ENCODE measurements around the gene GAST. TPM values are rescaled to one million over a fixed set of nuclear protein-coding genes. Genes with fewer than 3 reads are reported as not detected.

Gene GAST
- polyA plus RNA-seq, 2 of the 4 experiments (the other 2 are of a cell fraction): not detected

- ATAC-seq (no peak), FAIRE-seq (no peak), DNase-seq (ENCODE audit: low read depth in 1 of 2, low spot score in 1 of 2) (no peak)
- WGBS (ENCODE audit: missing lambda C conversion rate): 97% methylated on average over 16 of the region's 16 CpGs
- no peak overlapping the region for H3K27ac ChIP-seq
- H3K4me1 ChIP-seq: no peaks in the 10 kb centered on the region
- CTCF ChIA-PET: interaction anchor here (1.1 to 96.0 kb wide), 3 partner anchors 13 to 67 kb away, joined by 3 to 3262 read pairs (median 3262); partner anchors contain the start of genes FKBP10, GAST, HAP1 and JUP
- POLR2A ChIA-PET: interaction anchor here (1.7 to 1.8 kb wide), 2 partner anchors 10 to 23 kb away, joined by 4 to 9 read pairs; partner anchors contain the start of gene JUP
- no peaks in the 10 kb centered on the region for H3K9me3 ChIP-seq
- TF ChIP-seq TFCP2L1 (CRISPR knock-in tag; IDR thresholded peaks at IDR 0.05): no peak
- TF ChIP-seq GATA3 (IDR thresholded peaks at IDR 0.05; ENCODE audit: borderline replicate concordance): no peak
- no peak for TF ChIP-seq SMC3 (IDR thresholded peaks at IDR 0.05)
- TF ChIP-seq ZFP36 (IDR thresholded peaks at IDR 0.05; ENCODE audit: borderline replicate concordance, partially characterized antibody): no peak
- H3K4me2 ChIP-seq: no peak overlapping the region
- H3K4me3 ChIP-seq: no peak overlapping the region
Measured at GRCh38 chr17:41762841-41763240, 50.7 kb downstream of the GAST start.

- no peak overlapping the region for H3K4me2 ChIP-seq
- TF ChIP-seq ZFP36 (IDR thresholded peaks at IDR 0.05; ENCODE audit: borderline replicate concordance, partially characterized antibody) (peak; percentile 21), SREBF2 (IDR thresholded peaks at IDR 0.05) (no peak)
- 92% methylated on average over 8 of the region's 8 CpGs for WGBS (ENCODE audit: missing lambda C conversion rate)
- H3K4me1 ChIP-seq: no peaks in the 10 kb centered on the region
- ATAC-seq: no peak
- H3K4me3 ChIP-seq: no peak overlapping the region
- DNase-seq (ENCODE audit: low read depth in 1 of 2, low spot score in 1 of 2): no peak
- H3K27ac ChIP-seq: no peak overlapping the region
- CTCF ChIA-PET: interaction anchor here (1.1 to 96.0 kb wide), 3 partner anchors 13 to 67 kb away, joined by 3 to 3262 read pairs (median 3262); partner anchors contain the start of genes FKBP10, GAST, HAP1 and JUP
- FAIRE-seq: no peak
- POLR2A ChIA-PET: interaction anchor here (1.7 to 1.8 kb wide), 2 partner anchors 10 to 23 kb away, joined by 4 to 9 read pairs; partner anchors contain the start of gene JUP
- no peaks in the 10 kb centered on the region for H3K9me3 ChIP-seq
Measured at GRCh38 chr17:41763327-41763726, 51.2 kb downstream of the GAST start.

Small RNA genes within 50 kb of the gene (small RNA-seq; reads per million reads assigned to genes)
- gene RN7SL399P (0 reads per million in 6 experiments), gene RNA5SP442 (0 to 9.1 (median 0) reads per million in 6 experiments)

Other genes starting within 250 kb of the GAST start
- not detected in 2 replicates for gene KRT32, start 244.9 kb upstream of the GAST start, polyA plus RNA-seq (2011; rRNA removed)
- not detected in 3 replicates for gene KRT32, start 244.9 kb upstream of the GAST start, polyA plus RNA-seq (2017; fragmentation: RNase III; extraction: RNeasy Plus Mini Kit Qiagen cat#74134 plus additional on column Dnase treatment)
- gene KRT35, start 231.2 kb upstream of the GAST start, polyA plus RNA-seq (2011; rRNA removed): not detected in 2 replicates
- not detected in 3 replicates for gene KRT35, start 231.2 kb upstream of the GAST start, polyA plus RNA-seq (2017; fragmentation: RNase III; extraction: RNeasy Plus Mini Kit Qiagen cat#74134 plus additional on column Dnase treatment)
- gene KRT36, start 222.4 kb upstream of the GAST start, polyA plus RNA-seq (2011; rRNA removed): not detected in 2 replicates
- gene KRT36, start 222.4 kb upstream of the GAST start, polyA plus RNA-seq (2017; fragmentation: RNase III; extraction: RNeasy Plus Mini Kit Qiagen cat#74134 plus additional on column Dnase treatment): not detected in 3 replicates
- 0.06 and 0.08 TPM in 2 replicates for gene KRT13, start 206.7 kb upstream of the GAST start, polyA plus RNA-seq (2011; rRNA removed)
- gene KRT13, start 206.7 kb upstream of the GAST start, polyA plus RNA-seq (2017; fragmentation: RNase III; extraction: RNeasy Plus Mini Kit Qiagen cat#74134 plus additional on column Dnase treatment): not detected in 3 replicates
- 2.1 and 2.6 TPM in 2 replicates for gene KRT15, start 193.4 kb upstream of the GAST start, polyA plus RNA-seq (2011; rRNA removed)
- gene KRT15, start 193.4 kb upstream of the GAST start, polyA plus RNA-seq (2017; fragmentation: RNase III; extraction: RNeasy Plus Mini Kit Qiagen cat#74134 plus additional on column Dnase treatment): 0.54 to 1.4 TPM (median 0.62 TPM) in 3 replicates
- 23.8 and 26.2 TPM in 2 replicates for gene KRT19, start 184.0 kb upstream of the GAST start, polyA plus RNA-seq (2011; rRNA removed)
- 27.8 to 31.2 TPM (median 29.9 TPM) in 3 replicates for gene KRT19, start 184.0 kb upstream of the GAST start, polyA plus RNA-seq (2017; fragmentation: RNase III; extraction: RNeasy Plus Mini Kit Qiagen cat#74134 plus additional on column Dnase treatment)
- gene KRT9, start 140.3 kb upstream of the GAST start, polyA plus RNA-seq (2011; rRNA removed): not detected in 2 replicates
- gene KRT9, start 140.3 kb upstream of the GAST start, polyA plus RNA-seq (2017; fragmentation: RNase III; extraction: RNeasy Plus Mini Kit Qiagen cat#74134 plus additional on column Dnase treatment): not detected in 3 replicates
- 0.04 TPM in 1 of 2 replicates, not detected in the other for gene KRT14, start 125.4 kb upstream of the GAST start, polyA plus RNA-seq (2011; rRNA removed)
- gene KRT14, start 125.4 kb upstream of the GAST start, polyA plus RNA-seq (2017; fragmentation: RNase III; extraction: RNeasy Plus Mini Kit Qiagen cat#74134 plus additional on column Dnase treatment): 0.07 to 0.10 TPM (median 0.09 TPM) in 3 replicates
- 0.21 and 0.28 TPM in 2 replicates for gene KRT16, start 99.6 kb upstream of the GAST start, polyA plus RNA-seq (2011; rRNA removed)
- gene KRT16, start 99.6 kb upstream of the GAST start, polyA plus RNA-seq (2017; fragmentation: RNase III; extraction: RNeasy Plus Mini Kit Qiagen cat#74134 plus additional on column Dnase treatment): 0.44 TPM in 1 of 3 replicates, not detected in the others
- 0.78 and 1.2 TPM in 2 replicates for gene KRT17, start 87.8 kb upstream of the GAST start, polyA plus RNA-seq (2011; rRNA removed)
- gene KRT17, start 87.8 kb upstream of the GAST start, polyA plus RNA-seq (2017; fragmentation: RNase III; extraction: RNeasy Plus Mini Kit Qiagen cat#74134 plus additional on column Dnase treatment): 0.43 to 0.57 TPM (median 0.56 TPM) in 3 replicates
- gene EIF1, start 23.4 kb upstream of the GAST start, polyA plus RNA-seq (2011; rRNA removed): 873 and 1,224 TPM in 2 replicates
- gene EIF1, start 23.4 kb upstream of the GAST start, polyA plus RNA-seq (2017; fragmentation: RNase III; extraction: RNeasy Plus Mini Kit Qiagen cat#74134 plus additional on column Dnase treatment): 827 to 920 TPM (median 834 TPM) in 3 replicates
- gene HAP1, start 22.3 kb downstream of the GAST start, polyA plus RNA-seq (2011; rRNA removed): 2.0 and 2.2 TPM in 2 replicates
- 1.3 to 2.3 TPM (median 1.6 TPM) in 3 replicates for gene HAP1, start 22.3 kb downstream of the GAST start, polyA plus RNA-seq (2017; fragmentation: RNase III; extraction: RNeasy Plus Mini Kit Qiagen cat#74134 plus additional on column Dnase treatment)
- 54.8 and 110 TPM in 2 replicates for gene JUP, start 74.4 kb downstream of the GAST start, polyA plus RNA-seq (2011; rRNA removed)
- gene JUP, start 74.4 kb downstream of the GAST start, polyA plus RNA-seq (2017; fragmentation: RNase III; extraction: RNeasy Plus Mini Kit Qiagen cat#74134 plus additional on column Dnase treatment): 63.3 to 127 TPM (median 107 TPM) in 3 replicates
- 32.1 and 36.0 TPM in 2 replicates for gene P3H4, start 99.6 kb downstream of the GAST start, polyA plus RNA-seq (2011; rRNA removed)
- gene P3H4, start 99.6 kb downstream of the GAST start, polyA plus RNA-seq (2017; fragmentation: RNase III; extraction: RNeasy Plus Mini Kit Qiagen cat#74134 plus additional on column Dnase treatment): 41.6 to 62.1 TPM (median 52.8 TPM) in 3 replicates
- 109 and 112 TPM in 2 replicates for gene FKBP10, start 100.7 kb downstream of the GAST start, polyA plus RNA-seq (2011; rRNA removed)
- gene FKBP10, start 100.7 kb downstream of the GAST start, polyA plus RNA-seq (2017; fragmentation: RNase III; extraction: RNeasy Plus Mini Kit Qiagen cat#74134 plus additional on column Dnase treatment): 109 to 121 TPM (median 119 TPM) in 3 replicates
- 167 and 171 TPM in 2 replicates for gene NT5C3B, start 123.9 kb downstream of the GAST start, polyA plus RNA-seq (2011; rRNA removed)
- 109 to 118 TPM (median 114 TPM) in 3 replicates for gene NT5C3B, start 123.9 kb downstream of the GAST start, polyA plus RNA-seq (2017; fragmentation: RNase III; extraction: RNeasy Plus Mini Kit Qiagen cat#74134 plus additional on column Dnase treatment)
- gene KLHL10, start 125.5 kb downstream of the GAST start, polyA plus RNA-seq (2011; rRNA removed): 0.13 and 0.19 TPM in 2 replicates
- 0.04 to 0.12 TPM (median 0.05 TPM) in 3 replicates for gene KLHL10, start 125.5 kb downstream of the GAST start, polyA plus RNA-seq (2017; fragmentation: RNase III; extraction: RNeasy Plus Mini Kit Qiagen cat#74134 plus additional on column Dnase treatment)
- gene KLHL11, start 153.1 kb downstream of the GAST start, polyA plus RNA-seq (2011; rRNA removed): 12.7 and 13.7 TPM in 2 replicates
- 3.1 to 3.8 TPM (median 3.8 TPM) in 3 replicates for gene KLHL11, start 153.1 kb downstream of the GAST start, polyA plus RNA-seq (2017; fragmentation: RNase III; extraction: RNeasy Plus Mini Kit Qiagen cat#74134 plus additional on column Dnase treatment)
- 367 and 376 TPM in 2 replicates for gene ACLY, start 206.6 kb downstream of the GAST start, polyA plus RNA-seq (2011; rRNA removed)
- 337 to 355 TPM (median 344 TPM) in 3 replicates for gene ACLY, start 206.6 kb downstream of the GAST start, polyA plus RNA-seq (2017; fragmentation: RNase III; extraction: RNeasy Plus Mini Kit Qiagen cat#74134 plus additional on column Dnase treatment)
- 2.0 and 2.3 TPM in 2 replicates for gene ODAD4, start 218.3 kb downstream of the GAST start, polyA plus RNA-seq (2011; rRNA removed)
- gene ODAD4, start 218.3 kb downstream of the GAST start, polyA plus RNA-seq (2017; fragmentation: RNase III; extraction: RNeasy Plus Mini Kit Qiagen cat#74134 plus additional on column Dnase treatment): 2.2 to 2.5 TPM (median 2.3 TPM) in 3 replicates

All from A549 (cell line).